ENCODE data around the gene BCL2L15. TPM values are rescaled to one million over a fixed set of nuclear protein-coding genes. Genes with fewer than 3 reads are reported as not detected.

Gene BCL2L15
- total and polyA plus RNA-seq, 10 of the 15 experiments (the other 5 are each of a cell fraction or from before 2014, with no cell fraction given) = 0.42 to 1.2 (median 0.59) TPM

DNA sequence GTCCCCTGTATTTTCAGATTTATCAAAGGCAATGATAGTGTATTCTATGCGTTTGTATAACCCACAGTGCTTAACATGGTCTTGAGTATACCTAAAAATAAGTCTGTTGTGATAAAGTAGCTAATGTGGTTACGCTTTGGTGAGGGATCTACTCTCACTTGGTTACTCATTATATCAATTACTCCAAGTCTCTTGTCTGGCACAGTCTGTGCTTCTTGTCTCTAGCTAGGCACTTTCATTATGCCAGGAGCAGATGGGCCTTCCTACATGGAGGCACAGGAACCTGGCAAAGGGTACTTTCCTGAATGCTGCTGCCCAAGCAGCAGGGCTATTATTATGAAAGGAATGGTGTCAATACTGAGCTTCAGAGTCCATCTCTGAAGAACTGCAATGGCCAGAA, 11.7 kb downstream of the BCL2L15 start (continued):
- TF ChIP-seq, protein P1, sequence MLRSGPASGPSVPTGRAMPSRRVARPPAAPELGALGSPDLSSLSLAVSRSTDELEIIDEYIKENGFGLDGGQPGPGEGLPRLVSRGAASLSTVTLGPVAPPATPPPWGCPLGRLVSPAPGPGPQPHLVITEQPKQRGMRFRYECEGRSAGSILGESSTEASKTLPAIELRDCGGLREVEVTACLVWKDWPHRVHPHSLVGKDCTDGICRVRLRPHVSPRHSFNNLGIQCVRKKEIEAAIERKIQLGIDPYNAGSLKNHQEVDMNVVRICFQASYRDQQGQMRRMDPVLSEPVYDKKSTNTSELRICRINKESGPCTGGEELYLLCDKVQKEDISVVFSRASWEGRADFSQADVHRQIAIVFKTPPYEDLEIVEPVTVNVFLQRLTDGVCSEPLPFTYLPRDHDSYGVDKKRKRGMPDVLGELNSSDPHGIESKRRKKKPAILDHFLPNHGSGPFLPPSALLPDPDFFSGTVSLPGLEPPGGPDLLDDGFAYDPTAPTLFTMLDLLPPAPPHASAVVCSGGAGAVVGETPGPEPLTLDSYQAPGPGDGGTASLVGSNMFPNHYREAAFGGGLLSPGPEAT (IDR thresholded peaks at IDR 0.05; ENCODE audit: low read depth) = peak; percentile 56; the same call in 1 of the 2 replicates
- TF ChIP-seq, protein P2, sequence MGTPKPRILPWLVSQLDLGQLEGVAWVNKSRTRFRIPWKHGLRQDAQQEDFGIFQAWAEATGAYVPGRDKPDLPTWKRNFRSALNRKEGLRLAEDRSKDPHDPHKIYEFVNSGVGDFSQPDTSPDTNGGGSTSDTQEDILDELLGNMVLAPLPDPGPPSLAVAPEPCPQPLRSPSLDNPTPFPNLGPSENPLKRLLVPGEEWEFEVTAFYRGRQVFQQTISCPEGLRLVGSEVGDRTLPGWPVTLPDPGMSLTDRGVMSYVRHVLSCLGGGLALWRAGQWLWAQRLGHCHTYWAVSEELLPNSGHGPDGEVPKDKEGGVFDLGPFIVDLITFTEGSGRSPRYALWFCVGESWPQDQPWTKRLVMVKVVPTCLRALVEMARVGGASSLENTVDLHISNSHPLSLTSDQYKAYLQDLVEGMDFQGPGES (IDR thresholded peaks at IDR 0.05) = no peak
- no peak for TF ChIP-seq NR2F1 (conservative IDR thresholded peaks at IDR 0.05)
- TF ChIP-seq IKZF1 (conservative IDR thresholded peaks at IDR 0.05) = peak; percentile 62
- no peak for TF ChIP-seq CHD4 (IDR thresholded peaks at IDR 0.05)
- TF ChIP-seq KAT2A (conservative IDR thresholded peaks at IDR 0.05; ENCODE audit: control insufficient read depth, low read depth, low read length) = no peak
- TF ChIP-seq JUNB (IDR thresholded peaks at IDR 0.05) = no peak
- 0 out of 2 replicates have a peak, but pooled peaks have one; percentile 49 for TF ChIP-seq LARP7 (IDR thresholded peaks at IDR 0.05)
- no peak for TF ChIP-seq GABPA (IDR thresholded peaks at IDR 0.05; ENCODE audit: low read depth)
- no peak for TF ChIP-seq ZBED1 (IDR thresholded peaks at IDR 0.05; ENCODE audit: borderline replicate concordance)
- TF ChIP-seq MEF2B (IDR thresholded peaks at IDR 0.05; ENCODE audit: partially characterized antibody, poor library complexity, severe bottlenecking) = peak; percentile 73
- TF ChIP-seq JUND (IDR thresholded peaks at IDR 0.05; ENCODE audit: low read depth, low read length) = no peak
- no peak; the same call in 1 of the 2 replicates for TF ChIP-seq BACH1 (IDR thresholded peaks at IDR 0.05; ENCODE audit: borderline replicate concordance)
- no peak for TF ChIP-seq MTA3 (IDR thresholded peaks at IDR 0.05; ENCODE audit: borderline replicate concordance, low read length)
- TF ChIP-seq NR2C2 (IDR thresholded peaks at IDR 0.05; ENCODE audit: borderline replicate concordance, control insufficient read depth, insufficient read length, low read depth) = no peak
- TF ChIP-seq KDM1A (IDR thresholded peaks at IDR 0.05; ENCODE audit: borderline replicate concordance) = no peak
- no peak for TF ChIP-seq POLR2AphosphoS2 (IDR thresholded peaks at IDR 0.05; ENCODE audit: low read depth, low read length)
- no peak for TF ChIP-seq HSF1 (IDR thresholded peaks at IDR 0.05; ENCODE audit: low read depth, low read length)
- TF ChIP-seq, protein P3, sequence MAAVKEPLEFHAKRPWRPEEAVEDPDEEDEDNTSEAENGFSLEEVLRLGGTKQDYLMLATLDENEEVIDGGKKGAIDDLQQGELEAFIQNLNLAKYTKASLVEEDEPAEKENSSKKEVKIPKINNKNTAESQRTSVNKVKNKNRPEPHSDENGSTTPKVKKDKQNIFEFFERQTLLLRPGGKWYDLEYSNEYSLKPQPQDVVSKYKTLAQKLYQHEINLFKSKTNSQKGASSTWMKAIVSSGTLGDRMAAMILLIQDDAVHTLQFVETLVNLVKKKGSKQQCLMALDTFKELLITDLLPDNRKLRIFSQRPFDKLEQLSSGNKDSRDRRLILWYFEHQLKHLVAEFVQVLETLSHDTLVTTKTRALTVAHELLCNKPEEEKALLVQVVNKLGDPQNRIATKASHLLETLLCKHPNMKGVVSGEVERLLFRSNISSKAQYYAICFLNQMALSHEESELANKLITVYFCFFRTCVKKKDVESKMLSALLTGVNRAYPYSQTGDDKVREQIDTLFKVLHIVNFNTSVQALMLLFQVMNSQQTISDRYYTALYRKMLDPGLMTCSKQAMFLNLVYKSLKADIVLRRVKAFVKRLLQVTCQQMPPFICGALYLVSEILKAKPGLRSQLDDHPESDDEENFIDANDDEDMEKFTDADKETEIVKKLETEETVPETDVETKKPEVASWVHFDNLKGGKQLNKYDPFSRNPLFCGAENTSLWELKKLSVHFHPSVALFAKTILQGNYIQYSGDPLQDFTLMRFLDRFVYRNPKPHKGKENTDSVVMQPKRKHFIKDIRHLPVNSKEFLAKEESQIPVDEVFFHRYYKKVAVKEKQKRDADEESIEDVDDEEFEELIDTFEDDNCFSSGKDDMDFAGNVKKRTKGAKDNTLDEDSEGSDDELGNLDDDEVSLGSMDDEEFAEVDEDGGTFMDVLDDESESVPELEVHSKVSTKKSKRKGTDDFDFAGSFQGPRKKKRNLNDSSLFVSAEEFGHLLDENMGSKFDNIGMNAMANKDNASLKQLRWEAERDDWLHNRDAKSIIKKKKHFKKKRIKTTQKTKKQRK (IDR thresholded peaks at IDR 0.05; ENCODE audit: low read depth, low read length) = no peak
- no peak for TF ChIP-seq HDGF (IDR thresholded peaks at IDR 0.05)
- TF ChIP-seq HDAC2 (IDR thresholded peaks at IDR 0.05) = no peak
- no peak for TF ChIP-seq NBN (IDR thresholded peaks at IDR 0.05)
- no peak for TF ChIP-seq NRF1 (conservative IDR thresholded peaks at IDR 0.05; ENCODE audit: low read depth, low read length)
- no peak for TF ChIP-seq SREBF2 (IDR thresholded peaks at IDR 0.05; ENCODE audit: low read length)
- no peak for TF ChIP-seq PAX5 (IDR thresholded peaks at IDR 0.05; ENCODE audit: borderline replicate concordance, low read depth, low read length)
- TF ChIP-seq, protein P4, sequence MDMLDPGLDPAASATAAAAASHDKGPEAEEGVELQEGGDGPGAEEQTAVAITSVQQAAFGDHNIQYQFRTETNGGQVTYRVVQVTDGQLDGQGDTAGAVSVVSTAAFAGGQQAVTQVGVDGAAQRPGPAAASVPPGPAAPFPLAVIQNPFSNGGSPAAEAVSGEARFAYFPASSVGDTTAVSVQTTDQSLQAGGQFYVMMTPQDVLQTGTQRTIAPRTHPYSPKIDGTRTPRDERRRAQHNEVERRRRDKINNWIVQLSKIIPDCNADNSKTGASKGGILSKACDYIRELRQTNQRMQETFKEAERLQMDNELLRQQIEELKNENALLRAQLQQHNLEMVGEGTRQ (IDR thresholded peaks at IDR 0.05; ENCODE audit: borderline replicate concordance, low read depth, low read length) = no peak

Data from GM12878 (cell line).